ENCODE results near the gene CENPQ.

The CENPQ gene

GRCh38 chr6:49506569-49507111, 43.5 kb downstream of the CENPQ start:
- DNase-seq, result no peak

GRCh38 chr6:49509342-49509741, 46.2 kb downstream of the CENPQ start:
- DNase-seq, result no peak

GRCh38 chr6:49513153-49513989, 50.2 kb downstream of the CENPQ start:
- no peak for DNase-seq

- DNase-seq, result no peak
These were observed 51.7 kb downstream of the CENPQ start for GRCh38 chr6:49514571-49515484.

GRCh38 chr6:49515485-49516146, 52.4 kb downstream of the CENPQ start:
- DNase-seq, result no peak

- no peak for DNase-seq
These were observed 53.0 kb downstream of the CENPQ start for GRCh38 chr6:49516147-49516505.

GRCh38 chr6:49517919-49518318, 54.7 kb downstream of the CENPQ start:
- no peak for DNase-seq

GRCh38 chr6:49519660-49520059, 56.5 kb downstream of the CENPQ start:
- DNase-seq, result no peak

- no peak for DNase-seq
These were observed 59.8 kb downstream of the CENPQ start for GRCh38 chr6:49522710-49523593.

GRCh38 chr6:49523901-49524300, 60.7 kb downstream of the CENPQ start:
- DNase-seq, result no peak

- DNase-seq, result no peak
These were observed 61.4 kb downstream of the CENPQ start for GRCh38 chr6:49524541-49524940.

- no peak for DNase-seq
These were observed 63.4 kb downstream of the CENPQ start for GRCh38 chr6:49526598-49526997.

- no peak for DNase-seq
These were observed 64.2 kb downstream of the CENPQ start for GRCh38 chr6:49527320-49527719.

GRCh38 chr6:49528571-49528970, 65.4 kb downstream of the CENPQ start:
- DNase-seq, result peak; percentile 16

GRCh38 chr6:49530141-49530776, 67.1 kb downstream of the CENPQ start:
- DNase-seq, result no peak

GRCh38 chr6:49531774-49532569, 68.8 kb downstream of the CENPQ start:
- DNase-seq, result peak; percentile 40

GRCh38 chr6:49535795-49536194, 72.6 kb downstream of the CENPQ start:
- no peak for DNase-seq

- no peak for DNase-seq
These were observed 75.9 kb downstream of the CENPQ start for GRCh38 chr6:49539102-49539501.

GRCh38 chr6:49540614-49541013, 77.4 kb downstream of the CENPQ start:
- no peak for DNase-seq

GRCh38 chr6:49541210-49541724, 78.1 kb downstream of the CENPQ start:
- peak; percentile 26 for DNase-seq
